VCaP (cell line): ENCODE results near the gene SBNO1.

Source experiments
- H3K27ac ChIP-seq: fragments of 450-650 bp; 2 replicates; pipeline ENCODE4 v1.5.1; 2017
- CTCF ChIP-seq: fragments of 450-650 bp; conservative IDR thresholded peaks from 2 replicates; pipeline ENCODE4 v1.5.1; 2017; ENCODE audit warnings: mild to moderate bottlenecking, moderate library complexity

The SBNO1 gene

GRCh38 chr12:123283461-123283860 lies 81.2 kb downstream of the SBNO1 start:
- no peak overlapping the region for H3K27ac ChIP-seq
- no peak for TF ChIP-seq CTCF

GRCh38 chr12:123282111-123282510 lies 82.5 kb downstream of the SBNO1 start:
- no peak overlapping the region for H3K27ac ChIP-seq
- TF ChIP-seq CTCF = no peak

GRCh38 chr12:123280971-123281370 lies 83.7 kb downstream of the SBNO1 start:
- TF ChIP-seq CTCF = no peak
- no peak overlapping the region for H3K27ac ChIP-seq

GRCh38 chr12:123278101-123278627 lies 86.5 kb downstream of the SBNO1 start:
- no peak for TF ChIP-seq CTCF
- H3K27ac ChIP-seq = no peak overlapping the region

GRCh38 chr12:123273166-123273565 lies 91.5 kb downstream of the SBNO1 start:
- TF ChIP-seq CTCF = no peak
- H3K27ac ChIP-seq = peak overlapping the region; percentile 97

- TF ChIP-seq CTCF = peak; percentile 94
- peak overlapping the region; percentile 97 for H3K27ac ChIP-seq
Observed at GRCh38 chr12:123271001-123271668, 93.5 kb downstream of the SBNO1 start.

- TF ChIP-seq CTCF = no peak
- peak overlapping the region; percentile 97 for H3K27ac ChIP-seq
Observed at GRCh38 chr12:123270214-123271000, 94.2 kb downstream of the SBNO1 start.
